NT2/D1 (cell line): ENCODE results near the gene FGF2.

Experiments
- SUZ12 ChIP-seq: IDR thresholded peaks from 2 replicates; pipeline ENCODE4 v1.6.1; 2011; ENCODE audit not compliant: insufficient read length, insufficient read depth; ENCODE audit errors: extremely low read depth
- ZNF274 ChIP-seq: IDR thresholded peaks from 2 replicates; pipeline ENCODE4 v1.6.1; 2011; ENCODE audit warnings: mild to moderate bottlenecking, low read depth, low read length

- TF ChIP-seq ZNF274 (no peak), SUZ12 (no peak)
These were observed 7.4 kb downstream of the FGF2 start for GRCh38 chr4:122833999-122834398.
